Liver (tissue), 9 donors: ENCODE data around the gene SARDH. TPM values are rescaled to one million over a fixed set of nuclear protein-coding genes. Genes with fewer than 3 reads are reported as not detected.

Experiments used
- DNase-seq: peaks from one replicate; pipeline ENCODE4 v3.0.0-alpha.2; 2017; ENCODE audit warnings: low spot score
- H3K27ac ChIP-seq, 2 donors: one replicate each; pipeline ENCODE4 v1.7.0; 2013; ENCODE audit warnings: inconsistent platforms in 2 of 2, low read length in 2 of 2, control low read depth in 1 of 2, low read depth in 1 of 2, mild to moderate bottlenecking in 1 of 2
- H3K27me3 ChIP-seq, 4 donors: one replicate each; pipeline versions ENCODE4 v1.6.1 to v1.7.0; 2013; ENCODE audit warnings: low read length in 3 of 4, inconsistent platforms in 1 of 4, mild to moderate bottlenecking in 1 of 4, moderate library complexity in 1 of 4; ENCODE audit not compliant: control insufficient read depth in 4 of 4, insufficient read depth in 4 of 4
- H3K36me3 ChIP-seq, 4 donors: one replicate each; pipeline versions ENCODE4 v1.6.1 to v1.7.0; 2013; ENCODE audit warnings: low read length in 3 of 4, mild to moderate bottlenecking in 3 of 4, low read depth in 1 of 4, moderate library complexity in 1 of 4; ENCODE audit not compliant: control insufficient read depth in 4 of 4, insufficient read depth in 3 of 4
- H3K4me1 ChIP-seq, 4 donors: one replicate each; pipeline versions ENCODE4 v1.6.1 to v1.7.0; 2013; ENCODE audit warnings: low read length in 3 of 4, mild to moderate bottlenecking in 3 of 4, moderate library complexity in 1 of 4; ENCODE audit not compliant: control insufficient read depth in 4 of 4, insufficient read depth in 4 of 4
- H3K4me3 ChIP-seq, 3 donors: one replicate each; pipeline versions ENCODE4 v1.6.1 to v1.7.0; 2013; ENCODE audit warnings: low read length in 3 of 3, control low read depth in 1 of 3, low read depth in 1 of 3, mild to moderate bottlenecking in 1 of 3
- H3K9ac ChIP-seq, 2 donors: one replicate each; pipeline ENCODE4 v1.7.0; 2013; ENCODE audit warnings: low read length in 2 of 2, mild to moderate bottlenecking in 2 of 2, moderate library complexity in 2 of 2, control low read depth in 1 of 2, low read depth in 1 of 2
- H3K9me3 ChIP-seq, 4 donors: one replicate each; pipeline versions ENCODE4 v1.6.1 to v1.7.0; 2013; ENCODE audit warnings: low read length in 3 of 4; ENCODE audit not compliant: control insufficient read depth in 4 of 4
- EGR1 ChIP-seq, 2 donors: IDR thresholded peaks; 2 replicates each; pipeline ENCODE4 v1.6.1; 2016 to 2018; ENCODE audit warnings: antibody characterized with exemption in 2 of 2, low read depth in 2 of 2
- FOXA1 ChIP-seq: IDR thresholded peaks from 2 replicates; pipeline ENCODE4 v1.6.1; 2016; ENCODE audit warnings: antibody characterized with exemption
- FOXA2 ChIP-seq: IDR thresholded peaks from 2 replicates; pipeline ENCODE4 v1.6.1; 2016; ENCODE audit warnings: antibody characterized with exemption
- GABPA ChIP-seq, 2 donors: IDR thresholded peaks in 1 of 2; conservative IDR thresholded peaks in 1 of 2; 2 replicates each; pipeline ENCODE4 v1.6.1; 2016; ENCODE audit warnings: antibody characterized with exemption in 2 of 2, mild to moderate bottlenecking in 1 of 2, moderate library complexity in 1 of 2
- HNF4A ChIP-seq, 2 donors: conservative IDR thresholded peaks; 2 replicates each; pipeline ENCODE4 v1.6.1; 2016; ENCODE audit warnings: antibody characterized with exemption in 2 of 2, mild to moderate bottlenecking in 2 of 2
- HNF4G ChIP-seq: IDR thresholded peaks from 2 replicates; pipeline ENCODE4 v1.6.1; 2016; ENCODE audit warnings: antibody characterized with exemption
- JUND ChIP-seq, 2 donors: IDR thresholded peaks; 2 replicates each; pipeline ENCODE4 v1.6.1; 2016; ENCODE audit warnings: antibody characterized with exemption in 2 of 2
- NR2F2 ChIP-seq: IDR thresholded peaks from 2 replicates; pipeline ENCODE4 v1.6.1; 2016; ENCODE audit warnings: antibody characterized with exemption
- RAD21 ChIP-seq, 2 donors: IDR thresholded peaks; 2 replicates each; pipeline ENCODE4 v1.6.1; 2016; ENCODE audit warnings: antibody characterized with exemption in 2 of 2, mild to moderate bottlenecking in 2 of 2
- RXRA ChIP-seq, 2 donors: IDR thresholded peaks; 2 replicates each; pipeline ENCODE4 v1.6.1; 2017 to 2018; ENCODE audit warnings: antibody characterized with exemption in 2 of 2, mild to moderate bottlenecking in 1 of 2
- SP1 ChIP-seq: IDR thresholded peaks from 2 replicates; pipeline ENCODE4 v1.6.1; 2018; ENCODE audit warnings: antibody characterized with exemption, mild to moderate bottlenecking
- TAF1 ChIP-seq: conservative IDR thresholded peaks from 2 replicates; pipeline ENCODE4 v1.6.1; 2016; ENCODE audit warnings: antibody characterized with exemption, mild to moderate bottlenecking
- YY1 ChIP-seq: IDR thresholded peaks from 2 replicates; pipeline ENCODE4 v1.6.1; 2016; ENCODE audit warnings: antibody characterized with exemption, mild to moderate bottlenecking
- WGBS: extraction: QIAGEN DNeasy Blood & Tissue Kit; methylation state at CpG from one replicate; pipeline ENCODE4 v1.1.7; 2013; 5-methylcytosine and 5-hydroxymethylcytosine counted together
- polyA plus RNA-seq, 2 donors: library from polyadenylated mRNA; stranded (reverse) in 1 of 2; unstranded in 1 of 2; fragments of 200-250 nt in 1 of 2; fragments of >200 nt in 1 of 2; fragmentation: Nextera tagmentation in 1 of 2; extraction: Ambion mirVana in 1 of 2; gene quantifications; one replicate each; pipeline versions ENCODE4 v1.2.1 to v1.2.3, GENCODE V29; 2013 to 2015
- total RNA-seq, 2 donors: library from RNA; depleted of rRNA; stranded (reverse); fragments of >200 nt; gene quantifications; one replicate each; pipeline ENCODE4 v1.2.3, GENCODE V29; 2014
- TF ChIP-seq, protein P1 (sequence below): fragments of 150-350 bp; IDR thresholded peaks from 2 replicates; pipeline ENCODE4 v1.5.1; 2017; ENCODE audit warnings: improper control_type of control experiment, low read depth, low read length; ENCODE audit not compliant: missing input control
- TF ChIP-seq, protein P2 (sequence below): IDR thresholded peaks from 2 replicates; pipeline ENCODE4 v1.6.1; 2016; ENCODE audit warnings: antibody characterized with exemption
- TF ChIP-seq, protein P3 (sequence below): IDR thresholded peaks from 2 replicates; pipeline ENCODE4 v1.6.1; 2016; ENCODE audit warnings: antibody characterized with exemption, mild to moderate bottlenecking
- TF ChIP-seq, protein P4 (sequence below): IDR thresholded peaks from 2 replicates; pipeline ENCODE4 v1.6.1; 2016; ENCODE audit warnings: antibody characterized with exemption
- TF ChIP-seq, protein P5 (sequence below): IDR thresholded peaks from 2 replicates; pipeline ENCODE4 v1.6.1; 2016; ENCODE audit warnings: antibody characterized with exemption
- donor health status: healthy.
- donor health status: healthy.
- donor health status: healthy.
- donor health status: healthy.
- donor health status: healthy.

SARDH gene
- total and polyA plus RNA-seq, 4 donors = 53.7 to 291 (median 63.4) TPM

DNA sequence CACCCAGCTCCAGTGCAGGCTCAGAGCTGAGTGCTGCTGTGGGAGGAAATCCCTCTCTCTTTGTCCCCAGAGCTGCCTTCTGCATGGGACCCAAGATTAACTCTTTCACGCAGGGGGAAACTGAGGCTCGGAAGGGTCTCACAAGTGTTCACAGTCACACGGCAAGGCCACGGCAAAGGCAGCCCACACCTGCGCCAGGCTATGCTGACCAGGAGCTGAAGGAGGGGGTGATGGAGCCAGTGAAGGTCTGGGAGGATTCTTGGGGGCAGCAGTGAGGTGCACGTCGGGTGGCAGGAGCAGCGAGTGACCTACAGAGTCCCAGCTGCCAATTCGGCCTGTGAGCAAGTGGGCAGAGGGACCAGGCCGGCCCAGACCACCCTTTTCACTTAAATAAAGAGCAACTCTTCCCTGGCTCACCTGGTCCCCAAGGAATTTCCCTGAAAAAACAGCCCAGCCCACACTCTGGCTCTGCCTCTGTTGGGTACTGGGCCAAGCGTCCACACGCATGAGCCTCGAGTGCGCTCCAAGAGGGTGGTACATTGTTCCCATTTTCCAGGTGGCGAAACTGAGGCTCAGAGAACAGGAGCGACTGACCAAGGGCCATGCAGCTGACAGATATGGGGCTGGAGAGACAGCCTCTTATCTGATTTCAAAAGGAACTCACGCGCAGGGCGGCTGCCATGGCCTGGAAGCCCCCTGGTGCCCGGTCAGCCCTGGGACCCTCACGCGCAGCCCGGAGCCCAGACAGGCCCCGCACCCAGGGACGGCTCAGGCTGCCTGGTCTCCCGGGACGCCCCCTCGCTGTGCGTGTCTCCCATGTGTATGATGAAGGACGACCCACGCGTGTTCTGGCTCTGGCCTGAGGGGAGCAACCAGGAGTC is 28.2 kb downstream of the SARDH start:
- Histone ChIP-seq H3K27ac (peak overlapping the region in 1 of 2 donors; percentile 19), H3K9me3 (no peaks in the 10 kb centered on the region), H3K27me3 (no peaks in the 10 kb centered on the region), H3K4me3 (no peak overlapping the region), H3K9ac (no peak overlapping the region), H3K4me1 (peaks cover 0 to 20% (median 9%) of the 10 kb centered on the region in 4 donors), H3K36me3 (peaks cover 9 to 32% (median 13%) of the 10 kb centered on the region in 4 donors)
- TF ChIP-seq SP1 (no peak), JUND (IDR thresholded peaks at IDR 0.05) (no peak), GABPA (IDR thresholded peaks at IDR 0.05 in 1 of 2, conservative IDR thresholded peaks at IDR 0.05 in 1 of 2) (no peak), RXRA (IDR thresholded peaks at IDR 0.05) (no peak), HNF4G (no peak), NR2F2 (no peak), HNF4A (conservative IDR thresholded peaks at IDR 0.05) (no peak), RAD21 (IDR thresholded peaks at IDR 0.05) (no peak), EGR1 (IDR thresholded peaks at IDR 0.05; ENCODE audit: low read depth in 2 of 2) (no peak), FOXA1 (no peak), FOXA2 (no peak), YY1 (no peak), TAF1 (no peak)
- TF ChIP-seq, protein P1, sequence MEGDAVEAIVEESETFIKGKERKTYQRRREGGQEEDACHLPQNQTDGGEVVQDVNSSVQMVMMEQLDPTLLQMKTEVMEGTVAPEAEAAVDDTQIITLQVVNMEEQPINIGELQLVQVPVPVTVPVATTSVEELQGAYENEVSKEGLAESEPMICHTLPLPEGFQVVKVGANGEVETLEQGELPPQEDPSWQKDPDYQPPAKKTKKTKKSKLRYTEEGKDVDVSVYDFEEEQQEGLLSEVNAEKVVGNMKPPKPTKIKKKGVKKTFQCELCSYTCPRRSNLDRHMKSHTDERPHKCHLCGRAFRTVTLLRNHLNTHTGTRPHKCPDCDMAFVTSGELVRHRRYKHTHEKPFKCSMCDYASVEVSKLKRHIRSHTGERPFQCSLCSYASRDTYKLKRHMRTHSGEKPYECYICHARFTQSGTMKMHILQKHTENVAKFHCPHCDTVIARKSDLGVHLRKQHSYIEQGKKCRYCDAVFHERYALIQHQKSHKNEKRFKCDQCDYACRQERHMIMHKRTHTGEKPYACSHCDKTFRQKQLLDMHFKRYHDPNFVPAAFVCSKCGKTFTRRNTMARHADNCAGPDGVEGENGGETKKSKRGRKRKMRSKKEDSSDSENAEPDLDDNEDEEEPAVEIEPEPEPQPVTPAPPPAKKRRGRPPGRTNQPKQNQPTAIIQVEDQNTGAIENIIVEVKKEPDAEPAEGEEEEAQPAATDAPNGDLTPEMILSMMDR = no peak
- TF ChIP-seq, protein P2, sequence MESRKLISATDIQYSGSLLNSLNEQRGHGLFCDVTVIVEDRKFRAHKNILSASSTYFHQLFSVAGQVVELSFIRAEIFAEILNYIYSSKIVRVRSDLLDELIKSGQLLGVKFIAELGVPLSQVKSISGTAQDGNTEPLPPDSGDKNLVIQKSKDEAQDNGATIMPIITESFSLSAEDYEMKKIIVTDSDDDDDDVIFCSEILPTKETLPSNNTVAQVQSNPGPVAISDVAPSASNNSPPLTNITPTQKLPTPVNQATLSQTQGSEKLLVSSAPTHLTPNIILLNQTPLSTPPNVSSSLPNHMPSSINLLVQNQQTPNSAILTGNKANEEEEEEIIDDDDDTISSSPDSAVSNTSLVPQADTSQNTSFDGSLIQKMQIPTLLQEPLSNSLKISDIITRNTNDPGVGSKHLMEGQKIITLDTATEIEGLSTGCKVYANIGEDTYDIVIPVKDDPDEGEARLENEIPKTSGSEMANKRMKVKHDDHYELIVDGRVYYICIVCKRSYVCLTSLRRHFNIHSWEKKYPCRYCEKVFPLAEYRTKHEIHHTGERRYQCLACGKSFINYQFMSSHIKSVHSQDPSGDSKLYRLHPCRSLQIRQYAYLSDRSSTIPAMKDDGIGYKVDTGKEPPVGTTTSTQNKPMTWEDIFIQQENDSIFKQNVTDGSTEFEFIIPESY = no peak
- TF ChIP-seq, protein P3, sequence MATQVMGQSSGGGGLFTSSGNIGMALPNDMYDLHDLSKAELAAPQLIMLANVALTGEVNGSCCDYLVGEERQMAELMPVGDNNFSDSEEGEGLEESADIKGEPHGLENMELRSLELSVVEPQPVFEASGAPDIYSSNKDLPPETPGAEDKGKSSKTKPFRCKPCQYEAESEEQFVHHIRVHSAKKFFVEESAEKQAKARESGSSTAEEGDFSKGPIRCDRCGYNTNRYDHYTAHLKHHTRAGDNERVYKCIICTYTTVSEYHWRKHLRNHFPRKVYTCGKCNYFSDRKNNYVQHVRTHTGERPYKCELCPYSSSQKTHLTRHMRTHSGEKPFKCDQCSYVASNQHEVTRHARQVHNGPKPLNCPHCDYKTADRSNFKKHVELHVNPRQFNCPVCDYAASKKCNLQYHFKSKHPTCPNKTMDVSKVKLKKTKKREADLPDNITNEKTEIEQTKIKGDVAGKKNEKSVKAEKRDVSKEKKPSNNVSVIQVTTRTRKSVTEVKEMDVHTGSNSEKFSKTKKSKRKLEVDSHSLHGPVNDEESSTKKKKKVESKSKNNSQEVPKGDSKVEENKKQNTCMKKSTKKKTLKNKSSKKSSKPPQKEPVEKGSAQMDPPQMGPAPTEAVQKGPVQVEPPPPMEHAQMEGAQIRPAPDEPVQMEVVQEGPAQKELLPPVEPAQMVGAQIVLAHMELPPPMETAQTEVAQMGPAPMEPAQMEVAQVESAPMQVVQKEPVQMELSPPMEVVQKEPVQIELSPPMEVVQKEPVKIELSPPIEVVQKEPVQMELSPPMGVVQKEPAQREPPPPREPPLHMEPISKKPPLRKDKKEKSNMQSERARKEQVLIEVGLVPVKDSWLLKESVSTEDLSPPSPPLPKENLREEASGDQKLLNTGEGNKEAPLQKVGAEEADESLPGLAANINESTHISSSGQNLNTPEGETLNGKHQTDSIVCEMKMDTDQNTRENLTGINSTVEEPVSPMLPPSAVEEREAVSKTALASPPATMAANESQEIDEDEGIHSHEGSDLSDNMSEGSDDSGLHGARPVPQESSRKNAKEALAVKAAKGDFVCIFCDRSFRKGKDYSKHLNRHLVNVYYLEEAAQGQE = no peak
- TF ChIP-seq, protein P4, sequence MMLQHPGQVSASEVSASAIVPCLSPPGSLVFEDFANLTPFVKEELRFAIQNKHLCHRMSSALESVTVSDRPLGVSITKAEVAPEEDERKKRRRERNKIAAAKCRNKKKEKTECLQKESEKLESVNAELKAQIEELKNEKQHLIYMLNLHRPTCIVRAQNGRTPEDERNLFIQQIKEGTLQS = no peak
- TF ChIP-seq, protein P5, sequence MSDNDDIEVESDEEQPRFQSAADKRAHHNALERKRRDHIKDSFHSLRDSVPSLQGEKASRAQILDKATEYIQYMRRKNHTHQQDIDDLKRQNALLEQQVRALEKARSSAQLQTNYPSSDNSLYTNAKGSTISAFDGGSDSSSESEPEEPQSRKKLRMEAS = no peak
- DNase-seq = no peak
- 92% methylated on average over 32 of the region's 32 CpGs for WGBS
